Adrenal gland (tissue), 5 donors: ENCODE data around the gene BLOC1S3.
"Not testable (repeated sequence)": the region's sequence is repeated elsewhere in the genome, so short reads cannot be mapped to it uniquely, and the experiment has no call there.

ENCODE experiments used
- POLR2A ChIP-seq, 2 donors: fragments of 450-650 bp; IDR thresholded peaks; one replicate each; pipeline ENCODE4 v1.6.1; 2017; ENCODE audit warnings: antibody characterized with exemption in 2 of 2, mild to moderate bottlenecking in 2 of 2, moderate library complexity in 1 of 2
- TF ChIP-seq, protein P1 (sequence below), 6 experiments: fragments of 450-650 bp in 4 of 6; fragments of 200-600 bp in 2 of 6; sonication (generic) in 1 of 6; IDR thresholded peaks; 1 replicate in 5 of 6; 2 replicates in 1 of 6; pipeline versions ENCODE4 v1.5.1 to v1.8.0; 2016 to 2021; ENCODE audit warnings: antibody characterized with exemption in 6 of 6, mild to moderate bottlenecking in 2 of 6, moderate library complexity in 1 of 6
- donor health status: DM: no; HTN: no; CAD: no.

GRCh38 chr19:45229056-45229455, 50.5 kb downstream of the BLOC1S3 start:
- not testable (repeated sequence) for TF ChIP-seq POLR2A (IDR thresholded peaks at IDR 0.05)
- TF ChIP-seq, protein P1, sequence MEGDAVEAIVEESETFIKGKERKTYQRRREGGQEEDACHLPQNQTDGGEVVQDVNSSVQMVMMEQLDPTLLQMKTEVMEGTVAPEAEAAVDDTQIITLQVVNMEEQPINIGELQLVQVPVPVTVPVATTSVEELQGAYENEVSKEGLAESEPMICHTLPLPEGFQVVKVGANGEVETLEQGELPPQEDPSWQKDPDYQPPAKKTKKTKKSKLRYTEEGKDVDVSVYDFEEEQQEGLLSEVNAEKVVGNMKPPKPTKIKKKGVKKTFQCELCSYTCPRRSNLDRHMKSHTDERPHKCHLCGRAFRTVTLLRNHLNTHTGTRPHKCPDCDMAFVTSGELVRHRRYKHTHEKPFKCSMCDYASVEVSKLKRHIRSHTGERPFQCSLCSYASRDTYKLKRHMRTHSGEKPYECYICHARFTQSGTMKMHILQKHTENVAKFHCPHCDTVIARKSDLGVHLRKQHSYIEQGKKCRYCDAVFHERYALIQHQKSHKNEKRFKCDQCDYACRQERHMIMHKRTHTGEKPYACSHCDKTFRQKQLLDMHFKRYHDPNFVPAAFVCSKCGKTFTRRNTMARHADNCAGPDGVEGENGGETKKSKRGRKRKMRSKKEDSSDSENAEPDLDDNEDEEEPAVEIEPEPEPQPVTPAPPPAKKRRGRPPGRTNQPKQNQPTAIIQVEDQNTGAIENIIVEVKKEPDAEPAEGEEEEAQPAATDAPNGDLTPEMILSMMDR (IDR thresholded peaks at IDR 0.05) = not testable (repeated sequence)
